IMR-90 (cell line): ENCODE measurements around the gene CPXM2. TPM values are rescaled to one million over a fixed set of nuclear protein-coding genes. Genes with fewer than 3 reads are reported as not detected.

Source experiments
- ATAC-seq: fragments of 200-7000 bp; cut with Tn5 transposase; 2 replicates; pipeline ENCODE4 v1.9.1; 2020; ENCODE audit warnings: low read depth, mild to moderate bottlenecking, moderate library complexity
- BruUV-seq: library from RNA; stranded (reverse); fragments of 400-500 nt; replicated peaks from 2 replicates; lab custom pipeline; 2021; lab: Mats Ljungman, UMichigan
- CTCF ChIA-PET: fragments of 300-600 bp; formaldehyde crosslinking; extraction: SDS; loops from one replicate; lab custom pipeline; 2021; ENCODE audit warnings: antibody characterized with exemption; lab: Yijun Ruan, JAX
- POLR2A ChIA-PET: fragments of 300-600 bp; sonication (Branson Sonifier 250); formaldehyde crosslinking; loops from one replicate; lab custom pipeline; 2022; ENCODE audit warnings: antibody characterized with exemption; ENCODE audit not compliant: unreplicated experiment; lab: Charles Lee
- DNase-seq: peaks from one replicate; pipeline ENCODE4 v3.0.0; 2013
- H2AFZ ChIP-seq: replicated peaks from 2 replicates; pipeline ENCODE3; 2013; ENCODE audit warnings: low read length, mild to moderate bottlenecking; ENCODE audit not compliant: poor library complexity
- H2AK5ac ChIP-seq: 2 replicates; pipeline ENCODE4 v1.6.1; 2013; ENCODE audit warnings: low read depth, low read length, inconsistent platforms
- H2AK9ac ChIP-seq: replicated peaks from 2 replicates; pipeline ENCODE3; 2013; ENCODE audit warnings: mild to moderate bottlenecking, low read depth, low read length, moderate library complexity; ENCODE audit not compliant: poor library complexity
- H2BK120ac ChIP-seq: 2 replicates; pipeline ENCODE4 v1.6.1; 2013; ENCODE audit warnings: low read depth, low read length, inconsistent platforms
- H2BK15ac ChIP-seq: 3 replicates; pipeline ENCODE4 v1.6.1; 2013; ENCODE audit warnings: low read depth, low read length, inconsistent platforms
- H2BK20ac ChIP-seq: 2 replicates; pipeline ENCODE4 v1.6.1; 2013; ENCODE audit warnings: low read depth, mild to moderate bottlenecking, inconsistent platforms, low read length, moderate library complexity
- H2BK5ac ChIP-seq: 2 replicates; pipeline ENCODE4 v1.6.1; 2013; ENCODE audit warnings: mild to moderate bottlenecking, low read depth, low read length, inconsistent platforms; ENCODE audit not compliant: poor library complexity, severe bottlenecking
- H3K14ac ChIP-seq: replicated peaks from 2 replicates; pipeline ENCODE4 v1.6.1; 2013; ENCODE audit warnings: low read depth, low read length, inconsistent platforms
- H3K18ac ChIP-seq: 2 replicates; pipeline ENCODE4 v1.6.1; 2013; ENCODE audit warnings: low read depth, low read length, control low read depth
- H3K23ac ChIP-seq: 2 replicates; pipeline ENCODE4 v1.6.1; 2013; ENCODE audit warnings: low read depth, low read length, inconsistent platforms
- H3K27ac ChIP-seq: 2 replicates; pipeline ENCODE4 v1.5.1; 2013; ENCODE audit warnings: mild to moderate bottlenecking, control low read depth, low read length; ENCODE audit not compliant: insufficient read depth
- H3K27me3 ChIP-seq: 2 replicates; pipeline ENCODE4 v1.6.1; 2013; ENCODE audit warnings: low read length; ENCODE audit not compliant: control insufficient read depth, insufficient read depth
- H3K36me3 ChIP-seq: 2 replicates; pipeline ENCODE4 v1.6.1; 2013; ENCODE audit warnings: low read length, mixed read lengths; ENCODE audit not compliant: control insufficient read depth, insufficient read depth
- H3K4ac ChIP-seq: 2 replicates; pipeline ENCODE4 v1.6.1; 2013; ENCODE audit warnings: low read depth, low read length, inconsistent platforms
- H3K4me1 ChIP-seq: 2 replicates; pipeline ENCODE4 v1.6.1; 2013; ENCODE audit warnings: low read length, mixed read lengths; ENCODE audit not compliant: control insufficient read depth, insufficient read depth
- H3K4me2 ChIP-seq: 2 replicates; pipeline ENCODE4 v1.6.1; 2013; ENCODE audit warnings: low read depth, mild to moderate bottlenecking, control low read depth, low read length, moderate library complexity
- H3K4me3 ChIP-seq: 2 replicates; pipeline ENCODE4 v1.5.1; 2013; ENCODE audit warnings: low read depth, mild to moderate bottlenecking, control low read depth, low read length, moderate library complexity; ENCODE audit not compliant: insufficient read depth
- H3K56ac ChIP-seq: 2 replicates; pipeline ENCODE4 v1.6.1; 2013; ENCODE audit warnings: low read length, inconsistent platforms; ENCODE audit not compliant: insufficient read depth; ENCODE audit errors: extremely low read depth
- H3K79me1 ChIP-seq, 2 experiments: 2 replicates each; pipeline ENCODE4 v1.6.1; 2013; ENCODE audit warnings: low read length in 2 of 2, inconsistent platforms in 1 of 2, low read depth in 1 of 2
- H3K9ac ChIP-seq: 2 replicates; pipeline ENCODE4 v1.6.1; 2013; ENCODE audit warnings: low read depth, low read length, control low read depth
- H3K9me1 ChIP-seq: 2 replicates; pipeline ENCODE4 v1.6.1; 2013; ENCODE audit warnings: low read length, inconsistent platforms; ENCODE audit not compliant: insufficient read depth
- H3K9me3 ChIP-seq: 2 replicates; pipeline ENCODE4 v1.6.1; 2013; ENCODE audit warnings: low read length; ENCODE audit not compliant: control insufficient read depth, insufficient read depth
- H4K20me1 ChIP-seq: 2 replicates; pipeline ENCODE4 v1.6.1; 2013; ENCODE audit warnings: low read length, inconsistent platforms; ENCODE audit not compliant: insufficient read depth
- H4K5ac ChIP-seq: 2 replicates; pipeline ENCODE4 v1.6.1; 2013; ENCODE audit warnings: mild to moderate bottlenecking, low read depth, low read length, control low read depth
- H4K8ac ChIP-seq, 2 experiments: 2 replicates each; pipeline ENCODE4 v1.6.1; 2013; ENCODE audit warnings: low read depth in 2 of 2, low read length in 2 of 2, control low read depth in 1 of 2, inconsistent platforms in 1 of 2
- H4K91ac ChIP-seq: 2 replicates; pipeline ENCODE4 v1.6.1; 2013; ENCODE audit warnings: low read depth, low read length, inconsistent platforms; ENCODE audit not compliant: insufficient read depth
- BHLHE40 ChIP-seq: fragments of 150-350 bp; IDR thresholded peaks from 2 replicates; pipeline ENCODE4 v1.6.1; 2016; ENCODE audit warnings: mild to moderate bottlenecking, low read depth, low read length
- CEBPB ChIP-seq: IDR thresholded peaks from 2 replicates; pipeline ENCODE4 v1.6.1; 2012; ENCODE audit warnings: low read depth, low read length, improper control_type of control experiment
- CHD1 ChIP-seq: IDR thresholded peaks from 2 replicates; pipeline ENCODE4 v1.6.1; 2012; ENCODE audit warnings: low read depth, low read length, improper control_type of control experiment
- CTCF ChIP-seq: conservative IDR thresholded peaks from 2 replicates; pipeline ENCODE4 v1.5.1; 2012; ENCODE audit warnings: mild to moderate bottlenecking, low read depth, low read length, improper control_type of control experiment
- FOS ChIP-seq: fragments of 150-350 bp; IDR thresholded peaks from 2 replicates; pipeline ENCODE4 v1.6.1; 2016; ENCODE audit warnings: low read depth, low read length
- MAFK ChIP-seq: IDR thresholded peaks from 2 replicates; pipeline ENCODE4 v1.6.1; 2012; ENCODE audit warnings: low read depth, low read length, improper control_type of control experiment
- MAZ ChIP-seq: IDR thresholded peaks from 2 replicates; pipeline ENCODE4 v1.6.1; 2012; ENCODE audit warnings: low read depth, mild to moderate bottlenecking, low read length, improper control_type of control experiment, moderate library complexity, borderline replicate concordance
- MXI1 ChIP-seq: IDR thresholded peaks from 2 replicates; pipeline ENCODE4 v1.6.1; 2012; ENCODE audit warnings: low read depth, mild to moderate bottlenecking, low read length, moderate library complexity, borderline replicate concordance
- NFE2L2 ChIP-seq: fragments of 150-350 bp; IDR thresholded peaks from 2 replicates; pipeline ENCODE4 v1.6.1; 2016; ENCODE audit warnings: low read depth, mild to moderate bottlenecking, low read length
- POLR2A ChIP-seq: IDR thresholded peaks from 2 replicates; pipeline ENCODE4 v1.6.1; 2012; ENCODE audit warnings: mild to moderate bottlenecking, low read depth, low read length
- RAD21 ChIP-seq: IDR thresholded peaks from 2 replicates; pipeline ENCODE4 v1.6.1; 2012; ENCODE audit warnings: low read length, improper control_type of control experiment
- RCOR1 ChIP-seq: IDR thresholded peaks from 2 replicates; pipeline ENCODE4 v1.6.1; 2012; ENCODE audit warnings: mild to moderate bottlenecking, low read length, improper control_type of control experiment; ENCODE audit not compliant: insufficient replicate concordance
- RFX5 ChIP-seq: IDR thresholded peaks from 2 replicates; pipeline ENCODE4 v1.8.0; 2012; ENCODE audit warnings: low read depth, mild to moderate bottlenecking, low read length, moderate library complexity
- SMC3 ChIP-seq: fragments of 150-350 bp; IDR thresholded peaks from 2 replicates; pipeline ENCODE4 v1.6.1; 2016; ENCODE audit warnings: low read depth, mild to moderate bottlenecking, antibody characterized with exemption, low read length, moderate library complexity
- USF2 ChIP-seq: fragments of 150-350 bp; IDR thresholded peaks from 2 replicates; pipeline ENCODE4 v1.6.1; 2017; ENCODE audit warnings: mild to moderate bottlenecking, antibody characterized with exemption, low read length, low read depth
- WGBS, 2 experiments: methylation state at CpG; one replicate each; pipeline versions ENCODE4 v1.1.5 to v1.1.7; 2013; ENCODE audit warnings: missing lambda C conversion rate in 2 of 2; ENCODE audit not compliant: insufficient read length in 1 of 2; ENCODE audit errors: extremely low coverage in 2 of 2; 5-methylcytosine and 5-hydroxymethylcytosine counted together
- dilution Hi-C: fragments of 300-500 bp; cut with HindIII; formaldehyde crosslinking; loops from one replicate; pipeline ENCODE4 v1.14.3; 2018; ENCODE audit warnings: low sequenced_read_pairs; ENCODE audit not compliant: unreplicated experiment
- in situ Hi-C: fragments of 300-500 bp; cut with MboI; formaldehyde crosslinking; loops from 3 replicates; pipeline ENCODE4 v1.14.3; 2019; ENCODE audit warnings: low sequenced_read_pairs, inconsistent platforms, mixed read lengths
- intact Hi-C: fragments of 100-400 bp; cut with micrococcal nuclease; formaldehyde crosslinking; loops from 2 replicates; pipeline ENCODE4 v1.10.0; 2022
- polyA plus RNA-seq, 3 experiments: library from polyadenylated mRNA; depleted of rRNA; stranded (reverse); fragments of >200 nt; gene quantifications; 2 replicates each; pipeline ENCODE4 v1.2.3, GENCODE V29; 2012; ENCODE audit warnings: low replicate concordance in 1 of 3
- total RNA-seq: library from RNA; depleted of rRNA; stranded (reverse); fragments of >200 nt; gene quantifications from 2 replicates; pipeline ENCODE4 v1.2.3, GENCODE V29; 2012
- TF ChIP-seq, protein P1 (sequence below): fragments of 150-350 bp; IDR thresholded peaks from 2 replicates; pipeline ENCODE4 v1.6.1; 2016; ENCODE audit warnings: low read depth, mild to moderate bottlenecking, low read length, moderate library complexity, borderline replicate concordance

CPXM2 gene
- total and polyA plus RNA-seq, 2 of the 4 experiments (the other 2 are of a cell fraction), result not detected

GRCh38 chr10:123870260-123870659 is 21.3 kb downstream of the CPXM2 start:
- no peak overlapping the region for H3K27ac ChIP-seq
- H3K9me1 ChIP-seq, result no peaks in the 10 kb centered on the region
- no peak overlapping the region for H2AFZ ChIP-seq
- H2AK5ac ChIP-seq, result no peak overlapping the region
- DNase-seq, result no peak
- H3K27me3 ChIP-seq, result no peaks in the 10 kb centered on the region
- dilution Hi-C loops, result no loop called here
- CTCF ChIA-PET, result interaction anchor here (0.6 kb wide), 1 partner anchor 25 kb away, joined by 3 read pairs; no protein-coding TSS in a partner anchor
- H3K79me1 ChIP-seq, result no peaks in the 10 kb centered on the region
- intact Hi-C loops, result no loop called here
- no peak overlapping the region for H3K4ac ChIP-seq
- no peaks in the 10 kb centered on the region for H4K20me1 ChIP-seq
- H3K56ac ChIP-seq, result no peak overlapping the region
- no peak overlapping the region for H4K8ac ChIP-seq
- H4K5ac ChIP-seq, result no peak overlapping the region
- H3K4me3 ChIP-seq, result no peak overlapping the region
- H3K9ac ChIP-seq, result no peak overlapping the region
- ATAC-seq, result no peak
- H2BK120ac ChIP-seq, result no peak overlapping the region
- H3K23ac ChIP-seq, result no peak overlapping the region
- POLR2A ChIA-PET, result no interaction called here
- H3K9me3 ChIP-seq, result peaks cover 20% of the 10 kb centered on the region
- no peak overlapping the region for H2BK20ac ChIP-seq
- H3K36me3 ChIP-seq, result no peaks in the 10 kb centered on the region
- in situ Hi-C loops, result no loop called here
- H2BK15ac ChIP-seq, result no peak overlapping the region
- no peaks in the 10 kb centered on the region for H3K4me1 ChIP-seq
- no peak overlapping the region for H4K91ac ChIP-seq
- no peak overlapping the region for H3K18ac ChIP-seq
- H2BK5ac ChIP-seq, result no peak overlapping the region
- H3K4me2 ChIP-seq, result no peak overlapping the region
- WGBS, 2 experiments, result no CpG with 5 or more reads among the region's 8 CpGs
- H2AK9ac ChIP-seq, result no peak overlapping the region
- no TSS peak for BruUV-seq
- TF ChIP-seq SMC3 (no peak), MXI1 (no peak), BHLHE40 (no peak), USF2 (no peak), FOS (no peak), RAD21 (no peak), NFE2L2 (no peak), MAZ (no peak), CEBPB (no peak), MAFK (no peak), CHD1 (no peak), RFX5 (no peak), RCOR1 (no peak), POLR2A (no peak), CTCF (no peak)
- TF ChIP-seq, protein P1, sequence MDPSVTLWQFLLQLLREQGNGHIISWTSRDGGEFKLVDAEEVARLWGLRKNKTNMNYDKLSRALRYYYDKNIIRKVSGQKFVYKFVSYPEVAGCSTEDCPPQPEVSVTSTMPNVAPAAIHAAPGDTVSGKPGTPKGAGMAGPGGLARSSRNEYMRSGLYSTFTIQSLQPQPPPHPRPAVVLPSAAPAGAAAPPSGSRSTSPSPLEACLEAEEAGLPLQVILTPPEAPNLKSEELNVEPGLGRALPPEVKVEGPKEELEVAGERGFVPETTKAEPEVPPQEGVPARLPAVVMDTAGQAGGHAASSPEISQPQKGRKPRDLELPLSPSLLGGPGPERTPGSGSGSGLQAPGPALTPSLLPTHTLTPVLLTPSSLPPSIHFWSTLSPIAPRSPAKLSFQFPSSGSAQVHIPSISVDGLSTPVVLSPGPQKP, result no peak
- no peak overlapping the region for H3K14ac ChIP-seq
